ENCODE data around the gene ARID1A. TPM values are rescaled to one million over a fixed set of nuclear protein-coding genes. Genes with fewer than 3 reads are reported as not detected.

The ARID1A gene
- total and polyA plus RNA-seq, 9 of the 15 experiments (the other 6 are each of a cell fraction or from before 2014, with no cell fraction given) = 8.3 to 88.3 (median 22.5) TPM

GRCh38 chr1:26826261-26827105 is 130.7 kb downstream of the ARID1A start, which contains the start of gene ZDHHC18 (continued):
- TF ChIP-seq, protein P1, sequence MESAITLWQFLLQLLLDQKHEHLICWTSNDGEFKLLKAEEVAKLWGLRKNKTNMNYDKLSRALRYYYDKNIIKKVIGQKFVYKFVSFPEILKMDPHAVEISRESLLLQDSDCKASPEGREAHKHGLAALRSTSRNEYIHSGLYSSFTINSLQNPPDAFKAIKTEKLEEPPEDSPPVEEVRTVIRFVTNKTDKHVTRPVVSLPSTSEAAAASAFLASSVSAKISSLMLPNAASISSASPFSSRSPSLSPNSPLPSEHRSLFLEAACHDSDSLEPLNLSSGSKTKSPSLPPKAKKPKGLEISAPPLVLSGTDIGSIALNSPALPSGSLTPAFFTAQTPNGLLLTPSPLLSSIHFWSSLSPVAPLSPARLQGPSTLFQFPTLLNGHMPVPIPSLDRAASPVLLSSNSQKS (CRISPR knock-in tag; IDR thresholded peaks at IDR 0.05) = no peak
- TF ChIP-seq, protein P2, sequence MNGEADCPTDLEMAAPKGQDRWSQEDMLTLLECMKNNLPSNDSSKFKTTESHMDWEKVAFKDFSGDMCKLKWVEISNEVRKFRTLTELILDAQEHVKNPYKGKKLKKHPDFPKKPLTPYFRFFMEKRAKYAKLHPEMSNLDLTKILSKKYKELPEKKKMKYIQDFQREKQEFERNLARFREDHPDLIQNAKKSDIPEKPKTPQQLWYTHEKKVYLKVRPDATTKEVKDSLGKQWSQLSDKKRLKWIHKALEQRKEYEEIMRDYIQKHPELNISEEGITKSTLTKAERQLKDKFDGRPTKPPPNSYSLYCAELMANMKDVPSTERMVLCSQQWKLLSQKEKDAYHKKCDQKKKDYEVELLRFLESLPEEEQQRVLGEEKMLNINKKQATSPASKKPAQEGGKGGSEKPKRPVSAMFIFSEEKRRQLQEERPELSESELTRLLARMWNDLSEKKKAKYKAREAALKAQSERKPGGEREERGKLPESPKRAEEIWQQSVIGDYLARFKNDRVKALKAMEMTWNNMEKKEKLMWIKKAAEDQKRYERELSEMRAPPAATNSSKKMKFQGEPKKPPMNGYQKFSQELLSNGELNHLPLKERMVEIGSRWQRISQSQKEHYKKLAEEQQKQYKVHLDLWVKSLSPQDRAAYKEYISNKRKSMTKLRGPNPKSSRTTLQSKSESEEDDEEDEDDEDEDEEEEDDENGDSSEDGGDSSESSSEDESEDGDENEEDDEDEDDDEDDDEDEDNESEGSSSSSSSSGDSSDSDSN (IDR thresholded peaks at IDR 0.05; ENCODE audit: borderline replicate concordance in 1 of 2, low read depth in 2 of 2, low read length in 2 of 2) = peak in 1 of 2 experiments; percentile 72; a peak in 2 of 4 replicates
- TF ChIP-seq DMBX1 (CRISPR knock-in tag; IDR thresholded peaks at IDR 0.05; ENCODE audit: borderline replicate concordance) (no peak), ZBTB1 (CRISPR knock-in tag; IDR thresholded peaks at IDR 0.05; ENCODE audit: borderline replicate concordance, low read depth) (no peak), CCNT2 (IDR thresholded peaks at IDR 0.05; ENCODE audit: borderline replicate concordance, extremely low read depth, insufficient read length, low read depth, low read length) (peak; percentile 94), PRDM10 (IDR thresholded peaks at IDR 0.05; ENCODE audit: partially characterized antibody) (no peak), LARP7 (IDR thresholded peaks at IDR 0.05) (no peak), PRMT5 (CRISPR knock-in tag; IDR thresholded peaks at IDR 0.05) (no peak), RFX5 (IDR thresholded peaks at IDR 0.05; ENCODE audit: low read depth, low read length) (no peak), GTF2F1 (IDR thresholded peaks at IDR 0.05; ENCODE audit: low read depth, low read length) (no peak), ELF2 (CRISPR knock-in tag; IDR thresholded peaks at IDR 0.05) (no peak), PTTG1 (tag; IDR thresholded peaks at IDR 0.05; ENCODE audit: low read depth) (no peak)
- TF ChIP-seq, protein P3, sequence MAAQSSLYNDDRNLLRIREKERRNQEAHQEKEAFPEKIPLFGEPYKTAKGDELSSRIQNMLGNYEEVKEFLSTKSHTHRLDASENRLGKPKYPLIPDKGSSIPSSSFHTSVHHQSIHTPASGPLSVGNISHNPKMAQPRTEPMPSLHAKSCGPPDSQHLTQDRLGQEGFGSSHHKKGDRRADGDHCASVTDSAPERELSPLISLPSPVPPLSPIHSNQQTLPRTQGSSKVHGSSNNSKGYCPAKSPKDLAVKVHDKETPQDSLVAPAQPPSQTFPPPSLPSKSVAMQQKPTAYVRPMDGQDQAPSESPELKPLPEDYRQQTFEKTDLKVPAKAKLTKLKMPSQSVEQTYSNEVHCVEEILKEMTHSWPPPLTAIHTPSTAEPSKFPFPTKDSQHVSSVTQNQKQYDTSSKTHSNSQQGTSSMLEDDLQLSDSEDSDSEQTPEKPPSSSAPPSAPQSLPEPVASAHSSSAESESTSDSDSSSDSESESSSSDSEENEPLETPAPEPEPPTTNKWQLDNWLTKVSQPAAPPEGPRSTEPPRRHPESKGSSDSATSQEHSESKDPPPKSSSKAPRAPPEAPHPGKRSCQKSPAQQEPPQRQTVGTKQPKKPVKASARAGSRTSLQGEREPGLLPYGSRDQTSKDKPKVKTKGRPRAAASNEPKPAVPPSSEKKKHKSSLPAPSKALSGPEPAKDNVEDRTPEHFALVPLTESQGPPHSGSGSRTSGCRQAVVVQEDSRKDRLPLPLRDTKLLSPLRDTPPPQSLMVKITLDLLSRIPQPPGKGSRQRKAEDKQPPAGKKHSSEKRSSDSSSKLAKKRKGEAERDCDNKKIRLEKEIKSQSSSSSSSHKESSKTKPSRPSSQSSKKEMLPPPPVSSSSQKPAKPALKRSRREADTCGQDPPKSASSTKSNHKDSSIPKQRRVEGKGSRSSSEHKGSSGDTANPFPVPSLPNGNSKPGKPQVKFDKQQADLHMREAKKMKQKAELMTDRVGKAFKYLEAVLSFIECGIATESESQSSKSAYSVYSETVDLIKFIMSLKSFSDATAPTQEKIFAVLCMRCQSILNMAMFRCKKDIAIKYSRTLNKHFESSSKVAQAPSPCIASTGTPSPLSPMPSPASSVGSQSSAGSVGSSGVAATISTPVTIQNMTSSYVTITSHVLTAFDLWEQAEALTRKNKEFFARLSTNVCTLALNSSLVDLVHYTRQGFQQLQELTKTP (IDR thresholded peaks at IDR 0.05; ENCODE audit: low read depth in 1 of 2, partially characterized antibody in 2 of 2) = no peak

Data from K562 (cell line).